ENCODE measurements around the gene IGFBP2.

IGFBP2 gene

DNA sequence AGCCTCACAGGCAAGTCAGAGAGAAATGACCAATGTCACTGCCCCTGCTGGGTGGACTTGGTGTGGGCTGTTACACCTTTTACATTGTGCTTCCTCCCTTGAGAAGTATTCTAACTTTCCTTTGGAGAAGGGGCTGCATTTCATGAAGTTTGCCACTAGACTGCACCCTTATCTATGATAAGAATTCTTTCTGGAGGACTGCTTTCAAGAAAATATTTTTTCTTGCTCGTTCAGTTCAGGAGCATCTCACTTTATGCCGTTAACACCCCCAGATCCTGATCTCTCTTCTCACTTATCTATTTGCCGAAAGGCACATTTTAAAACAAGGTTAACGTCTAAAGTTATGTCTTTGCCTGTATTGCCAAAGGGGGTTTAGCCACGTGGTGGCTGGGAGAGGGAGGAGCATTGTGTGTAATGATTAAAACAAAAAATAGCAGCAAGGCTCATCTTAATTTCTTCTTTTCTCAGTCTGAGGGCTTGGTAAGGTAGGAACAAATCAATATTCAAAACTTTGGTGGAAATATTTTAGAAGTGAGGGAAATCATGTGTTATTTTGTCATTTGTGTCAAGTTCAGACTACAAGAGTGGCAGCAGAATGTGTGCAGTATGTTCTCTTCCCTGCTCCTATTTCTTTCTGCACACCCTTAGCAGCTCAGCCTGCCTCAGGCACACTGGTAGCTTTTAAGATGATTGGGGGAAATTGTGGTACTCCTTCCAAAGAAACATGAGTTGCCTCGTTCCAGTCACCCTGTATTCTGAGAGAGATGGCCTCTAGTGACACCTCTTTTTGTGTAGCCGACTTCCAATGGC lies 63.7 kb downstream of the IGFBP2 start:
- H3K4me3 ChIP-seq (replicated peaks; ENCODE audit: low read depth, low read length): no peak overlapping the region
- H3K27me3 ChIP-seq (replicated peaks; ENCODE audit: control insufficient read depth, insufficient read depth, low read length): peaks cover 3% of the 10 kb centered on the region; the same call in 1 of the 2 replicates
- DNase-seq (ENCODE audit: extremely low read depth, insufficient read length): no peak
- TF ChIP-seq, protein P1, sequence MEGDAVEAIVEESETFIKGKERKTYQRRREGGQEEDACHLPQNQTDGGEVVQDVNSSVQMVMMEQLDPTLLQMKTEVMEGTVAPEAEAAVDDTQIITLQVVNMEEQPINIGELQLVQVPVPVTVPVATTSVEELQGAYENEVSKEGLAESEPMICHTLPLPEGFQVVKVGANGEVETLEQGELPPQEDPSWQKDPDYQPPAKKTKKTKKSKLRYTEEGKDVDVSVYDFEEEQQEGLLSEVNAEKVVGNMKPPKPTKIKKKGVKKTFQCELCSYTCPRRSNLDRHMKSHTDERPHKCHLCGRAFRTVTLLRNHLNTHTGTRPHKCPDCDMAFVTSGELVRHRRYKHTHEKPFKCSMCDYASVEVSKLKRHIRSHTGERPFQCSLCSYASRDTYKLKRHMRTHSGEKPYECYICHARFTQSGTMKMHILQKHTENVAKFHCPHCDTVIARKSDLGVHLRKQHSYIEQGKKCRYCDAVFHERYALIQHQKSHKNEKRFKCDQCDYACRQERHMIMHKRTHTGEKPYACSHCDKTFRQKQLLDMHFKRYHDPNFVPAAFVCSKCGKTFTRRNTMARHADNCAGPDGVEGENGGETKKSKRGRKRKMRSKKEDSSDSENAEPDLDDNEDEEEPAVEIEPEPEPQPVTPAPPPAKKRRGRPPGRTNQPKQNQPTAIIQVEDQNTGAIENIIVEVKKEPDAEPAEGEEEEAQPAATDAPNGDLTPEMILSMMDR (IDR thresholded peaks at IDR 0.05; ENCODE audit: insufficient read depth, low read length, poor library complexity, severe bottlenecking): peak; percentile 28
- no peaks in the 10 kb centered on the region for H3K36me3 ChIP-seq (ENCODE audit: control insufficient read depth, insufficient read depth, low read length)

DNA sequence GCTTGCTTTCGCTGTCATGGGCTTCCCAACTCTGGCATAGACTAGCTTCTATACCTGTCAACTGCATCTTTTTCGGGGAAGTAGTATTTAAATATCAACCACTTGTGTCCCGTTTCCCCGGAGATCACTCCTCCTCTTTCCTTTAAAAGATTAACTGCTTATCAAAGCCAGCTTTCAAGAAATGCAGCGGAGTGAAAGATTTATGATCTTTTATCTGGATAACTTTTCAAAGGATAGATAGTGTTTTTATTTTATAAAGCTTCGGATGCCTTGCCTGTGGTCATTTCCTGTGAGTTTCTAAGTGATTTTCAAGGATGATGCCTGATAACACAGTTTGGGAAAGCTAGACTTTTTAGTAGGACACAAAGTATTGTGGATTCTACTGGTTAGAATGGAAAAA lies 65.1 kb downstream of the IGFBP2 start:
- Histone ChIP-seq H3K36me3 (ENCODE audit: control insufficient read depth, insufficient read depth, low read length) (no peaks in the 10 kb centered on the region), H3K27me3 (replicated peaks; ENCODE audit: control insufficient read depth, insufficient read depth, low read length) (peaks cover 1% of the 10 kb centered on the region; the same call in 1 of the 2 replicates), H3K4me3 (replicated peaks; ENCODE audit: low read depth, low read length) (no peak overlapping the region)
- DNase-seq (ENCODE audit: extremely low read depth, insufficient read length): no peak
- TF ChIP-seq, protein P1 (IDR thresholded peaks at IDR 0.05; ENCODE audit: insufficient read depth, low read length, poor library complexity, severe bottlenecking): no peak

DNA sequence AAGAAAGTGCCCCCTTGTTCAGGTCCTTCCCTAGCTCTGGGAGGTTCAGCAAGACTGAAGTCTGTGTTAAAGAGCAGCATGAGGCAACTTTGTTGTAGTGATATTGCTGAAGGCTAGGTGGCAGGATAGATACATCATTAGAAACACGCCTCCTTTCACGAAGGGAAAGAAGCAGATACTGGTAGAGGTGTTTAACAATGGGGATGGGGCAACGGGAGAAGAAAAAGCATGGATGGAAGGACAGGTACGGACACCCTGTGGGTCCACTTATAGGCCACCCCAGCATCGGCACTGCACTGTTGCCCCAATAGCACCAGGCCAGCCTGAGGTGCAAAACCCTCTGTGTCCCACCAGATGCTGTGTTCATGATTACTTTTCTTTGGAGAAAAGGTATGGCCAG lies 65.7 kb downstream of the IGFBP2 start:
- DNase-seq (ENCODE audit: extremely low read depth, insufficient read length): no peak
- TF ChIP-seq, protein P1 (IDR thresholded peaks at IDR 0.05; ENCODE audit: insufficient read depth, low read length, poor library complexity, severe bottlenecking): peak; percentile 55
- no peaks in the 10 kb centered on the region for H3K36me3 ChIP-seq (ENCODE audit: control insufficient read depth, insufficient read depth, low read length)
- no peak overlapping the region for H3K4me3 ChIP-seq (replicated peaks; ENCODE audit: low read depth, low read length)
- peaks cover 1% of the 10 kb centered on the region; the same call in 1 of the 2 replicates for H3K27me3 ChIP-seq (replicated peaks; ENCODE audit: control insufficient read depth, insufficient read depth, low read length)

DNA sequence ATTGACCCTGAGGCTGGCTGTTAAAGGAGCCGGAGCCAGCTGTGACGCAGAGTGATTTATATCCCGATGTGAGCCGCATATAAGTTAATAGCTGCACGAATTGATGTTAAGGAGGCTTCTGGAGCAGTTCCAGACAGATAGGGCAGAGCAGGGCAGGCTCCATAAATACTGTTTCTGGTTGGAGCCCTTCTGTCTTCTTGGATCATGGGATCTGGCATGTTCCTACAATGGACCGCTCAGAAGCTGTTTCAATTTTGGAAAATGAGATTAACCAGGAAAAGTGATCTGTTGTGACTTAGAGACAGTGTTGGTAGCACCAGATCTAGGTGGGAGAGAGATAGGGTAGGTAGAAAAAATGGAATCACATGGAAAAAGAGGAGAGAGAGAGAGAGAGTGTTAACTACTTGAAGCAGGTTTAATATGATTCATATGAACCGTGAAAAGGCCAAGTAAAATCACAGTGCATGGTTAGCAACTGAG lies 66.9 kb downstream of the IGFBP2 start:
- Histone ChIP-seq H3K36me3 (ENCODE audit: control insufficient read depth, insufficient read depth, low read length) (no peaks in the 10 kb centered on the region), H3K4me3 (replicated peaks; ENCODE audit: low read depth, low read length) (no peak overlapping the region), H3K27me3 (replicated peaks; ENCODE audit: control insufficient read depth, insufficient read depth, low read length) (peaks cover 1% of the 10 kb centered on the region; the same call in 1 of the 2 replicates)
- TF ChIP-seq, protein P1 (IDR thresholded peaks at IDR 0.05; ENCODE audit: insufficient read depth, low read length, poor library complexity, severe bottlenecking): no peak
- DNase-seq (ENCODE audit: extremely low read depth, insufficient read length): no peak

DNA sequence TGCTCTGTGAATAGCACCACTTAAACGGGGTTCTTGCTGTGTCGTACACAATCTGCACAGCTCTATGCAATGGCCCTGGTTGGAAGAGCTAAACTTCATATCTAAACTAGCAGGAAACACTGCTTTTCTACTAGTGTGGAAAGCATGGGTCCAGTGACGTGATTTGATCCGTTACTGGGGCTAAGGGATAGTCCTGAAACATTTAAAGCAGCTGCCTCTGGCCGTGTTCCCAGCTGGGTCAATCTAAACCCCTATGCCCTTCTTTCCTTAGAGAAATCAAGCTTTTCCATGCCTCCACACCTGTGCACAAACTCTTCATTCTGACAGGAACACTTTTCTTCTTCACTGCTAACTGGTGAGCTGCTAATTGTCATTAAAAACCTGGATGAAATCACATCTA lies 67.6 kb downstream of the IGFBP2 start:
- H3K27me3 ChIP-seq (replicated peaks; ENCODE audit: control insufficient read depth, insufficient read depth, low read length): peaks cover 1% of the 10 kb centered on the region; the same call in 1 of the 2 replicates
- TF ChIP-seq, protein P1 (IDR thresholded peaks at IDR 0.05; ENCODE audit: insufficient read depth, low read length, poor library complexity, severe bottlenecking): no peak
- no peak for DNase-seq (ENCODE audit: extremely low read depth, insufficient read length)
- H3K4me3 ChIP-seq (replicated peaks; ENCODE audit: low read depth, low read length): no peak overlapping the region
- H3K36me3 ChIP-seq (ENCODE audit: control insufficient read depth, insufficient read depth, low read length): no peaks in the 10 kb centered on the region

Measured in GM06990 (cell line).